H1 (cell line): ENCODE data around the gene TMEM131L. TPM values are rescaled to one million over a fixed set of nuclear protein-coding genes. Genes with fewer than 3 reads are reported as not detected.

Experiments used
- CTCF ChIA-PET: fragments of 300-600 bp; sonication (Branson Sonifier 250); formaldehyde crosslinking; loops from one replicate; lab custom pipeline; 2021; ENCODE audit not compliant: partially characterized antibody; lab: Charles Lee
- POLR2A ChIA-PET: fragments of 300-600 bp; sonication (Branson Sonifier 250); formaldehyde crosslinking; loops from one replicate; lab custom pipeline; 2021; ENCODE audit warnings: inconsistent platforms; ENCODE audit not compliant: partially characterized antibody; lab: Charles Lee
- DNase-seq, 2 experiments: peaks; one replicate each; pipeline versions ENCODE4 v3.0.0 to v3.0.0-alpha.2; 2010 to 2022; ENCODE audit warnings: low spot score in 2 of 2, low read depth in 1 of 2, mixed read lengths in 1 of 2
- FAIRE-seq: peaks from 2 replicates; lab custom pipeline; 2011; peaks lifted over from hg19 to GRCh38; lab: Jason Lieb, UNC
- H2AFZ ChIP-seq: 2 replicates; pipeline ENCODE4 v1.8.1; 2012; ENCODE audit warnings: low read length, inconsistent platforms
- H2AK5ac ChIP-seq: 2 replicates; pipeline ENCODE4 v1.6.1; 2013; ENCODE audit warnings: low read depth, low read length
- H2BK120ac ChIP-seq: replicated peaks from 2 replicates; pipeline ENCODE3; 2013; ENCODE audit warnings: low read depth, low read length, inconsistent platforms
- H2BK12ac ChIP-seq: 2 replicates; pipeline ENCODE4 v1.6.1; 2013; ENCODE audit warnings: low read depth, low read length
- H2BK15ac ChIP-seq: 2 replicates; pipeline ENCODE4 v1.6.1; 2013; ENCODE audit warnings: low read length
- H2BK20ac ChIP-seq: 2 replicates; pipeline ENCODE4 v1.6.1; 2013; ENCODE audit warnings: low read length
- H2BK5ac ChIP-seq: 2 replicates; pipeline ENCODE4 v1.6.1; 2013; ENCODE audit warnings: low read depth, low read length
- H3K14ac ChIP-seq: 2 replicates; pipeline ENCODE4 v1.6.1; 2013; ENCODE audit warnings: inconsistent platforms; ENCODE audit not compliant: insufficient read length
- H3K18ac ChIP-seq: 2 replicates; pipeline ENCODE4 v1.6.1; 2013; ENCODE audit warnings: low read length; ENCODE audit errors: extremely low read depth
- H3K23ac ChIP-seq: 2 replicates; pipeline ENCODE4 v1.6.1; 2013; ENCODE audit warnings: inconsistent platforms; ENCODE audit not compliant: insufficient read length
- H3K23me2 ChIP-seq: 2 replicates; pipeline ENCODE4 v1.6.1; 2013; ENCODE audit warnings: low read depth, low read length
- H3K27ac ChIP-seq: 2 replicates; pipeline ENCODE4 v1.6.1; 2011; ENCODE audit warnings: low read depth, low read length, inconsistent platforms
- H3K27me3 ChIP-seq, 4 experiments: replicated peaks in 1 of 4; 1 replicate in 1 of 4; 2 replicates in 3 of 4; pipeline versions ENCODE4 v1.6.1 to v1.8.1; 2011 to 2013; ENCODE audit warnings: low read length in 3 of 4, mild to moderate bottlenecking in 3 of 4, inconsistent platforms in 2 of 4, mixed read lengths in 2 of 4, moderate library complexity in 1 of 4; ENCODE audit not compliant: control insufficient read depth in 3 of 4, insufficient read depth in 3 of 4; ENCODE audit errors: extremely low read depth in 1 of 4
- H3K36me3 ChIP-seq, 4 experiments: 2 replicates each; pipeline versions ENCODE4 v1.6.1 to v1.8.1; 2011 to 2013; ENCODE audit warnings: mild to moderate bottlenecking in 4 of 4, low read length in 3 of 4, moderate library complexity in 2 of 4, control low read depth in 1 of 4, inconsistent platforms in 1 of 4; ENCODE audit not compliant: insufficient read depth in 4 of 4, control insufficient read depth in 2 of 4
- H3K4ac ChIP-seq: replicated peaks from 2 replicates; pipeline ENCODE3; 2013; ENCODE audit warnings: low read length, low read depth, mixed read lengths, inconsistent platforms; ENCODE audit not compliant: insufficient read length
- H3K4me1 ChIP-seq, 4 experiments: replicated peaks in 1 of 4; 1 replicate in 1 of 4; 2 replicates in 3 of 4; pipeline versions ENCODE4 v1.6.1 to v1.8.1; 2011 to 2013; ENCODE audit warnings: low read length in 3 of 4, inconsistent platforms in 2 of 4, mixed read lengths in 1 of 4; ENCODE audit not compliant: insufficient read depth in 4 of 4, control insufficient read depth in 3 of 4
- H3K4me2 ChIP-seq, 2 experiments: 2 replicates each; pipeline versions ENCODE4 v1.6.1 to v1.8.1; 2011 to 2013; ENCODE audit warnings: low read depth in 2 of 2, low read length in 2 of 2, control low read depth in 1 of 2, inconsistent platforms in 1 of 2, mild to moderate bottlenecking in 1 of 2; ENCODE audit not compliant: insufficient read depth in 1 of 2
- H3K4me3 ChIP-seq, 4 experiments: fragments of 200-600, 300-600 bp in 1 of 4; sonication (generic), shearing (Covaris generic), sonication (Bioruptor Twin) in 1 of 4; 2 replicates each; pipeline versions ENCODE4 v1.5.1 to v1.8.1; 2011 to 2016; ENCODE audit warnings: low read length in 4 of 4, low read depth in 3 of 4, control low read depth in 2 of 4, inconsistent platforms in 2 of 4, mild to moderate bottlenecking in 2 of 4, mixed read lengths in 1 of 4, moderate library complexity in 1 of 4; ENCODE audit not compliant: insufficient read depth in 2 of 4; ENCODE audit errors: extremely low read depth in 1 of 4
- H3K56ac ChIP-seq: replicated peaks from 2 replicates; pipeline ENCODE3; 2013; ENCODE audit warnings: low read depth, mild to moderate bottlenecking, mixed read lengths, low read length, inconsistent platforms; ENCODE audit not compliant: insufficient read length
- H3K79me1 ChIP-seq: 2 replicates; pipeline ENCODE4 v1.6.1; 2013; ENCODE audit warnings: low read depth, low read length, control low read depth
- H3K79me2 ChIP-seq, 2 experiments: 2 replicates each; pipeline versions ENCODE4 v1.6.1 to v1.8.1; 2012 to 2013; ENCODE audit warnings: low read length in 2 of 2, mild to moderate bottlenecking in 2 of 2, inconsistent platforms in 1 of 2; ENCODE audit not compliant: insufficient read depth in 2 of 2, control insufficient read depth in 1 of 2
- H3K9ac ChIP-seq, 4 experiments: replicated peaks in 1 of 4; 1 replicate in 1 of 4; 2 replicates in 3 of 4; pipeline versions ENCODE4 v1.6.1 to v1.8.1; 2011 to 2013; ENCODE audit warnings: low read depth in 3 of 4, low read length in 3 of 4, control low read depth in 2 of 4, mild to moderate bottlenecking in 2 of 4, moderate library complexity in 2 of 4, inconsistent platforms in 1 of 4; ENCODE audit errors: extremely low read depth in 1 of 4
- H3K9me3 ChIP-seq, 2 experiments: 2 replicates each; pipeline versions ENCODE4 v1.6.1 to v1.8.1; 2012 to 2013; ENCODE audit warnings: mild to moderate bottlenecking in 2 of 2, moderate library complexity in 2 of 2, control low read depth in 1 of 2, inconsistent platforms in 1 of 2, low read depth in 1 of 2, low read length in 1 of 2, mixed read lengths in 1 of 2; ENCODE audit not compliant: insufficient read depth in 2 of 2
- H4K20me1 ChIP-seq, 2 experiments: replicated peaks in 1 of 2; 2 replicates each; pipeline versions ENCODE3 to v1.8.1; 2011 to 2013; ENCODE audit warnings: inconsistent platforms in 2 of 2, low read length in 2 of 2, mild to moderate bottlenecking in 1 of 2; ENCODE audit not compliant: insufficient read depth in 2 of 2, control insufficient read depth in 1 of 2
- H4K5ac ChIP-seq: 2 replicates; pipeline ENCODE4 v1.6.1; 2013; ENCODE audit warnings: low read length, low read depth, mixed read lengths, inconsistent platforms; ENCODE audit not compliant: insufficient read length
- H4K8ac ChIP-seq: 2 replicates; pipeline ENCODE4 v1.8.0; 2013; ENCODE audit warnings: mild to moderate bottlenecking, moderate library complexity, low read length, inconsistent platforms; ENCODE audit not compliant: insufficient read depth; ENCODE audit errors: extremely low read depth
- H4K91ac ChIP-seq: replicated peaks from 2 replicates; pipeline ENCODE3; 2013; ENCODE audit warnings: low read length, mixed read lengths, inconsistent platforms; ENCODE audit not compliant: insufficient read length
- BCL11A ChIP-seq, 2 experiments: IDR thresholded peaks; one replicate each; pipeline ENCODE4 v1.6.1; 2011; ENCODE audit warnings: low read depth in 2 of 2, low read length in 2 of 2, mild to moderate bottlenecking in 2 of 2
- POLR2A ChIP-seq, 2 experiments: IDR thresholded peaks; 1 replicate in 1 of 2; 2 replicates in 1 of 2; pipeline ENCODE4 v1.6.1; 2011; ENCODE audit warnings: low read depth in 2 of 2, low read length in 2 of 2, mild to moderate bottlenecking in 2 of 2; ENCODE audit errors: control extremely low read depth in 1 of 2
- POU5F1 ChIP-seq: IDR thresholded peaks from 2 replicates; pipeline ENCODE4 v1.6.1; 2011; ENCODE audit warnings: low read depth, mild to moderate bottlenecking, low read length, moderate library complexity
- SUZ12 ChIP-seq: fragments of 200-600 bp; sonication (generic); IDR thresholded peaks from 2 replicates; pipeline ENCODE4 v1.6.1; 2012; ENCODE audit warnings: mild to moderate bottlenecking, inconsistent platforms, low read length, moderate library complexity, mixed read lengths
- TAF1 ChIP-seq: IDR thresholded peaks from 2 replicates; pipeline ENCODE4 v1.6.1; 2011; ENCODE audit warnings: mild to moderate bottlenecking, low read depth, low read length
- TAF7 ChIP-seq: optimal IDR thresholded peaks from 2 replicates; pipeline ENCODE3; 2011; ENCODE audit warnings: low read depth, mild to moderate bottlenecking, inconsistent platforms, low read length, moderate library complexity, borderline replicate concordance
- TEAD4 ChIP-seq: IDR thresholded peaks from 2 replicates; pipeline ENCODE4 v1.6.1; 2012; ENCODE audit warnings: low read depth, low read length, inconsistent platforms, mixed read lengths
- ZNF274 ChIP-seq: IDR thresholded peaks from 2 replicates; pipeline ENCODE4 v1.7.0; 2012; ENCODE audit warnings: low read length, borderline replicate concordance; ENCODE audit errors: extremely low read depth
- WGBS, 2 experiments: shearing (Covaris generic) in 1 of 2; methylation state at CpG; one replicate each; pipeline versions ENCODE4 v1.1.6 to v1.1.7; 2013 to 2015; ENCODE audit warnings: low lambda C conversion rate in 2 of 2, mixed read lengths in 2 of 2, inconsistent platforms in 1 of 2, low coverage in 1 of 2, missing lambda C conversion rate in 1 of 2; ENCODE audit not compliant: insufficient replicate concordance in 2 of 2, insufficient coverage in 1 of 2, insufficient read length in 1 of 2; ENCODE audit errors: extremely low coverage in 1 of 2, missing lambda C conversion rate in 1 of 2; 5-methylcytosine and 5-hydroxymethylcytosine counted together
- polyA plus RNA-seq, 7 experiments: library from polyadenylated mRNA; depleted of rRNA in 3 of 7; stranded (reverse) in 5 of 7; unstranded in 2 of 7; fragments of >200 nt in 5 of 7; fragments of 200-250 nt in 2 of 7; gene quantifications; 1 replicate in 5 of 7; 2 replicates in 1 of 7; 4 replicates in 1 of 7; pipeline versions ENCODE4 v1.2.1 to v1.2.3, GENCODE V29; 2011 to 2013; ENCODE audit warnings: missing spikeins in 2 of 7, mixed read lengths in 2 of 7
- total RNA-seq: library from RNA; stranded (reverse); fragmentation: NEBNext Ultra II Directional; extraction: Animal tissue kit (Norgen Biotek cat#: 25700); gene quantifications from 2 replicates; pipeline ENCODE4 v1.2.1, GENCODE V29; 2021
- TF ChIP-seq, protein P1 (sequence below), 3 experiments: IDR thresholded peaks; 1 replicate in 2 of 3; 2 replicates in 1 of 3; pipeline versions ENCODE4 v1.5.1 to v1.6.1; 2011; ENCODE audit warnings: low read length in 3 of 3, mild to moderate bottlenecking in 3 of 3, inconsistent platforms in 2 of 3, low read depth in 1 of 3, moderate library complexity in 1 of 3; ENCODE audit not compliant: insufficient read depth in 1 of 3; ENCODE audit errors: control extremely low read depth in 1 of 3

Gene TMEM131L
- total and polyA plus RNA-seq, 2 of the 8 experiments (the other 6 are each of a cell fraction or from before 2014, with no cell fraction given): 14.3 to 26.1 TPM

DNA sequence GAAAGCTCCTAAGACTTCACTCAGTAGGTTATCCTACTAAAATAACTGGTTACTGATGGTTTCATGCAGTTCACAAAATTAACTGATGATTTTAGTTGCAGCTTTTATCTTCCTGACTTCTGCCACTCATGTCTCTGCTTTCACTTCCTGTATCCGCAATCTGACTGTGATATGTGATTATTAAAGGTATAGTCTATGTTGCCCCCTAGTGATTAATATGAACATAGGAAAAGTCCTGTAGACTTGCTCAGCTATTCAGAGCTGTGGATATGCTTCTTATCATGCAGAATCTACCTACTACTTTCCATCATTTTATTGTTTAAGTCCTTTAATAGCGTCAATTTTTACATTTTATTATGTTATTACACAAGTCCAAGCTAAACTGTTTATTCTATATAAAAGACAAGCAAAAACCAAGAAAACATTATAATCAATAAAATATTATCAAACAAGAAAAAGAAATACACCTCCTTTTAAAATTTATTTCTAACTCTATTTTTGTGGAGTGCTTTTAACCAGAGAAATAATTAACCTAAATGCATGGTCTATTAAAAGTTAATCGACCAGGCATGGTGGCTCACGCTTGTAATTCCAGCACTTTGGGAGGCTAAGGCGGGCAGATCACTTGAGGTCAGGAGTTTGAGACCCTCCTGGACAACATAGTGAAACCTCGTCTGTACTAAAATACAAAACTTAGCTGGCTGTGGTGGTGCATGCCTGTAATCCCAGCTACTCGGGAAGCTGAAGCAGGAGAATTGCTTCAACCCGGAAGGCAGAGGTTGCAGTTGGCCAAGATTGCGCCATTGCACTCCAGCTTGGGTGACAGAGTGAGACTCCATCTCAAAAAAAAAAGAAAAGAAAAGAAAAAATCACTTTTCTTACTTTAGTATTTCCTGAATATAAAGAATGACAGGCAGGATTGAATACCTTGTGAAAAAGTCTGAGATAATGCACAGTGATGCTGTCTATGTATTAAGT, 177.5 kb downstream of the TMEM131L start:
- H3K36me3 ChIP-seq: no peaks in the 10 kb centered on the region
- no peak overlapping the region for H2BK120ac ChIP-seq
- WGBS, 2 experiments: 84% methylated on average over 8 of the region's 9 CpGs; no CpG with 5 or more reads in 1 of the 2 experiments
- no peak overlapping the region for H3K14ac ChIP-seq
- no peak overlapping the region for H3K56ac ChIP-seq
- H3K4ac ChIP-seq: no peak overlapping the region
- no peak overlapping the region for H3K23ac ChIP-seq
- H2AK5ac ChIP-seq: no peak overlapping the region
- no peak overlapping the region for H3K18ac ChIP-seq
- no peak overlapping the region for H4K8ac ChIP-seq
- no peaks in the 10 kb centered on the region for H4K20me1 ChIP-seq
- H3K27ac ChIP-seq: no peak overlapping the region
- no peak overlapping the region for H2AFZ ChIP-seq
- no peaks in the 10 kb centered on the region for H3K23me2 ChIP-seq
- no peak overlapping the region for H3K4me3 ChIP-seq
- no peaks in the 10 kb centered on the region for H3K79me1 ChIP-seq
- peaks cover 0 to 3% of the 10 kb centered on the region in 2 experiments; a peak in 1 of 4 replicates for H3K9me3 ChIP-seq
- no peak overlapping the region for H2BK12ac ChIP-seq
- H2BK15ac ChIP-seq: no peak overlapping the region
- H2BK5ac ChIP-seq: no peak overlapping the region
- DNase-seq (no peak), FAIRE-seq (no peak)
- H3K9ac ChIP-seq: no peak overlapping the region
- H3K4me1 ChIP-seq: peaks cover 0 to 7% (median 0%) of the 10 kb centered on the region in 4 experiments; a peak in 3 of 7 replicates
- H2BK20ac ChIP-seq: no peak overlapping the region
- no peak overlapping the region for H4K91ac ChIP-seq
- ChIA-PET POLR2A (interaction anchor here (1.1 kb wide), 1 partner anchor 298 kb away, joined by 3 read pairs; no protein-coding TSS in a partner anchor), CTCF (interaction anchor here (0.7 to 9.6 kb wide), 27 partner anchors 9 to 496 kb away, joined by 3 to 142 read pairs (median 3); no protein-coding TSS in a partner anchor)
- H3K79me2 ChIP-seq: no peaks in the 10 kb centered on the region
- no peak overlapping the region for H4K5ac ChIP-seq
- no peaks in the 10 kb centered on the region for H3K27me3 ChIP-seq
- H3K4me2 ChIP-seq: no peak overlapping the region
- TF ChIP-seq ZNF274: no peak
- no peak for TF ChIP-seq POLR2A (IDR thresholded peaks at IDR 0.05; ENCODE audit: control extremely low read depth in 1 of 2, low read depth in 2 of 2, low read length in 2 of 2)
- TF ChIP-seq, protein P1, sequence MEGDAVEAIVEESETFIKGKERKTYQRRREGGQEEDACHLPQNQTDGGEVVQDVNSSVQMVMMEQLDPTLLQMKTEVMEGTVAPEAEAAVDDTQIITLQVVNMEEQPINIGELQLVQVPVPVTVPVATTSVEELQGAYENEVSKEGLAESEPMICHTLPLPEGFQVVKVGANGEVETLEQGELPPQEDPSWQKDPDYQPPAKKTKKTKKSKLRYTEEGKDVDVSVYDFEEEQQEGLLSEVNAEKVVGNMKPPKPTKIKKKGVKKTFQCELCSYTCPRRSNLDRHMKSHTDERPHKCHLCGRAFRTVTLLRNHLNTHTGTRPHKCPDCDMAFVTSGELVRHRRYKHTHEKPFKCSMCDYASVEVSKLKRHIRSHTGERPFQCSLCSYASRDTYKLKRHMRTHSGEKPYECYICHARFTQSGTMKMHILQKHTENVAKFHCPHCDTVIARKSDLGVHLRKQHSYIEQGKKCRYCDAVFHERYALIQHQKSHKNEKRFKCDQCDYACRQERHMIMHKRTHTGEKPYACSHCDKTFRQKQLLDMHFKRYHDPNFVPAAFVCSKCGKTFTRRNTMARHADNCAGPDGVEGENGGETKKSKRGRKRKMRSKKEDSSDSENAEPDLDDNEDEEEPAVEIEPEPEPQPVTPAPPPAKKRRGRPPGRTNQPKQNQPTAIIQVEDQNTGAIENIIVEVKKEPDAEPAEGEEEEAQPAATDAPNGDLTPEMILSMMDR (IDR thresholded peaks at IDR 0.05; ENCODE audit: control extremely low read depth in 1 of 3, insufficient read depth in 1 of 3, low read depth in 1 of 3, low read length in 3 of 3): peak in 1 of 3 experiments; percentile 23; a peak in 2 of 4 replicates
- TF ChIP-seq TAF7: no peak
- no peak for TF ChIP-seq SUZ12
- TF ChIP-seq TEAD4: no peak
- TF ChIP-seq BCL11A (IDR thresholded peaks at IDR 0.05; ENCODE audit: low read depth in 2 of 2, low read length in 2 of 2): no peak
- TF ChIP-seq POU5F1: no peak
- TF ChIP-seq TAF1: no peak
